Neural cell (in vitro differentiated cells): Measurements from ENCODE around the gene TFCP2L1. TPM values are rescaled to one million over a fixed set of nuclear protein-coding genes. Genes with fewer than 3 reads are reported as not detected.

Source experiments
- H2AFZ ChIP-seq: fragments of 200-600, 300-800 bp; sonication (generic), shearing (Covaris generic); 2 replicates; pipeline ENCODE4 v1.6.0; 2014; ENCODE audit warnings: low read depth, mild to moderate bottlenecking, antibody characterized with exemption, low read length, moderate library complexity
- H3F3A ChIP-seq: fragments of 200-600 bp; shearing (Covaris generic); 2 replicates; pipeline ENCODE4 v1.6.1; 2016; ENCODE audit warnings: mild to moderate bottlenecking, moderate library complexity, mixed read lengths, antibody characterized with exemption, low read length; ENCODE audit not compliant: insufficient read depth, poor library complexity, severe bottlenecking
- H3K27ac ChIP-seq: fragments of 200-600, 300-800 bp; sonication (generic), shearing (Covaris generic); 2 replicates; pipeline ENCODE4 v1.5.1; 2014; ENCODE audit warnings: mild to moderate bottlenecking, low read length, moderate library complexity
- H3K27me3 ChIP-seq: fragments of 300-800, 200-600 bp; sonication (generic), shearing (Covaris generic); 2 replicates; pipeline ENCODE4 v1.6.0; 2014; ENCODE audit warnings: mild to moderate bottlenecking, low read depth, low read length, moderate library complexity; ENCODE audit not compliant: insufficient read depth
- H3K36me3 ChIP-seq: fragments of 300-800, 200-600 bp; sonication (generic), shearing (Covaris generic); 2 replicates; pipeline ENCODE4 v1.5.1; 2014; ENCODE audit warnings: mild to moderate bottlenecking, antibody characterized with exemption, low read length, moderate library complexity; ENCODE audit not compliant: insufficient read depth
- H3K4me2 ChIP-seq: fragments of 300-800, 200-600 bp; sonication (generic), shearing (Covaris generic); 2 replicates; pipeline ENCODE4 v1.6.0; 2014; ENCODE audit warnings: mild to moderate bottlenecking, low read length
- H3K4me3 ChIP-seq: fragments of 300-800, 200-600 bp; sonication (generic), shearing (Covaris generic); 2 replicates; pipeline ENCODE4 v1.5.1; 2014; ENCODE audit warnings: mild to moderate bottlenecking, low read length, moderate library complexity
- H3K79me2 ChIP-seq: fragments of 200-600 bp; shearing (Covaris generic); replicated peaks from 2 replicates; pipeline ENCODE4 v1.6.0; 2014; ENCODE audit warnings: mild to moderate bottlenecking, low read length, moderate library complexity; ENCODE audit not compliant: insufficient read depth
- H3K9ac ChIP-seq: fragments of 300-800, 200-600 bp; sonication (generic), shearing (Covaris generic); 2 replicates; pipeline ENCODE4 v1.6.1; 2016; ENCODE audit warnings: mild to moderate bottlenecking, low read length, mixed read lengths
- H3K9me2 ChIP-seq: fragments of 200-600 bp; shearing (Covaris generic); 2 replicates; pipeline ENCODE4 v1.6.1; 2016; ENCODE audit warnings: mild to moderate bottlenecking, low read length, mixed read lengths; ENCODE audit not compliant: insufficient read depth
- H3K9me3 ChIP-seq: fragments of 200-600, 300-800 bp; sonication (generic), shearing (Covaris generic); 2 replicates; pipeline ENCODE4 v1.6.1; 2016; ENCODE audit warnings: mild to moderate bottlenecking, mixed run types, low read length, moderate library complexity, mixed read lengths
- H4K20me1 ChIP-seq: fragments of 200-600 bp; shearing (Covaris generic); 2 replicates; pipeline ENCODE4 v1.6.1; 2016; ENCODE audit warnings: mild to moderate bottlenecking, mixed run types; ENCODE audit not compliant: insufficient read depth
- EP300 ChIP-seq: fragments of 450-650 bp; conservative IDR thresholded peaks from 2 replicates; pipeline ENCODE4 v1.6.1; 2014; ENCODE audit warnings: antibody characterized with exemption, mild to moderate bottlenecking, moderate library complexity; ENCODE audit not compliant: poor library complexity, severe bottlenecking
- EZH2 ChIP-seq: fragments of 200-600, 300-800 bp; shearing (Covaris generic), sonication (generic); IDR thresholded peaks from 2 replicates; pipeline ENCODE4 v1.6.1; 2014; ENCODE audit warnings: antibody characterized with exemption, low read length, borderline replicate concordance, mild to moderate bottlenecking; ENCODE audit not compliant: insufficient read depth, poor library complexity, severe bottlenecking
- MXI1 ChIP-seq: fragments of 450-650 bp; conservative IDR thresholded peaks from 2 replicates; pipeline ENCODE4 v1.6.1; 2014; ENCODE audit warnings: antibody characterized with exemption, mild to moderate bottlenecking; ENCODE audit not compliant: poor library complexity, severe bottlenecking
- POLR2AphosphoS5 ChIP-seq: IDR thresholded peaks from 2 replicates; pipeline ENCODE4 v1.6.1; 2012
- RAD21 ChIP-seq: fragments of 450-650 bp; conservative IDR thresholded peaks from 2 replicates; pipeline ENCODE4 v1.6.1; 2014; ENCODE audit warnings: antibody characterized with exemption, mild to moderate bottlenecking, moderate library complexity
- SMC3 ChIP-seq: fragments of 450-650 bp; conservative IDR thresholded peaks from 2 replicates; pipeline ENCODE4 v1.6.1; 2014; ENCODE audit warnings: antibody characterized with exemption, mild to moderate bottlenecking, moderate library complexity; ENCODE audit not compliant: poor library complexity
- TAF1 ChIP-seq: IDR thresholded peaks from 2 replicates; pipeline ENCODE4 v1.6.1; 2012; ENCODE audit warnings: low read depth
- polyA plus RNA-seq: library from polyadenylated mRNA; depleted of rRNA; stranded (reverse); fragments of >200 nt; gene quantifications from 2 replicates; pipeline ENCODE4 v1.2.3, GENCODE V29; 2014
- TF ChIP-seq, protein P1 (sequence below): IDR thresholded peaks from 2 replicates; pipeline ENCODE4 v1.6.1; 2012; ENCODE audit warnings: borderline replicate concordance
- TF ChIP-seq, protein P2 (sequence below): fragments of 450-650 bp; IDR thresholded peaks from 2 replicates; pipeline ENCODE4 v1.5.1; 2014; ENCODE audit warnings: antibody characterized with exemption, mild to moderate bottlenecking, moderate library complexity; ENCODE audit not compliant: poor library complexity, severe bottlenecking

Gene TFCP2L1
- polyA plus RNA-seq, 1 donor from 2014 or later: 0.04 TPM

DNA sequence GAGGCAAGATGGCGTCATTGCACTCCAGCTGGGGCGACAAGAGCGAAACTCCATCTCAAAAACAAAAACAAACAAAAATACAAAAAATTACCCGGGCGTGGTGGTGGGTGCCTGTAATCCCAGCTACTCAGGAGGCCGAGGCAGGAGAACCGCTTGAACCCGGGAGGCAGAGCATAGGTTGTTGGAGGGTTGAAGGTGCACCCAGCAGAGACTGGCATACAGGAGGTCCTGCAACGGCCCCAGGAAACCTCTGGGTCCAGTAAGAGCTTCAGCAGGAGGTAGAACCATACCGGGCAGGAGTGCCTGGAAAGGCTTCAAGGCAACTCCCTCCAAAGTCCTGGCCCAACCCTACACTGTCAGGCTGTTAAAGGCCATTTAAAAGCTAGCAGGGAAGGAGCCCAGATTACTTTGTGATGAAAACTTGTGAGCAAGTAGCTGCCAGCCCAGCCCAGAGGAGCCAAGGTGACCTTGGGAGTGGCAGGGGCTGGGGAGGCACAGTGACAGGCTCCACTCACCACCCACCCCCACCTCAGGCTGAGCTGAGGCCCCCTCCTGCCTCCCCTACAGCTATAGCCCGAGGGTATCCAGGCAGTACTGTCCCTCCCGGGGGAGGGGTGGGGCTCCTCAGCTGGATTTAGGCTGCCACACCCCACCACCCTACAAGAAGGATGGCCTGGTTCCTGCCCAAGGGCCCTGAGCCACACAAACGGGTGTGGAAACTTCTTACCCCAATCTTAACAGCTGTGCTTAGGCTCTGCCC lies 28.1 kb downstream of the TFCP2L1 start:
- Histone ChIP-seq H3K9me3 (no peaks in the 10 kb centered on the region), H3K79me2 (no peaks in the 10 kb centered on the region), H3K4me2 (no peak overlapping the region), H3K36me3 (no peaks in the 10 kb centered on the region), H3F3A (no peaks in the 10 kb centered on the region), H3K9ac (no peak overlapping the region), H3K4me3 (no peak overlapping the region), H3K9me2 (no peaks in the 10 kb centered on the region), H2AFZ (no peak overlapping the region), H4K20me1 (no peaks in the 10 kb centered on the region), H3K27me3 (no peaks in the 10 kb centered on the region), H3K27ac (no peak overlapping the region)
- TF ChIP-seq, protein P1, sequence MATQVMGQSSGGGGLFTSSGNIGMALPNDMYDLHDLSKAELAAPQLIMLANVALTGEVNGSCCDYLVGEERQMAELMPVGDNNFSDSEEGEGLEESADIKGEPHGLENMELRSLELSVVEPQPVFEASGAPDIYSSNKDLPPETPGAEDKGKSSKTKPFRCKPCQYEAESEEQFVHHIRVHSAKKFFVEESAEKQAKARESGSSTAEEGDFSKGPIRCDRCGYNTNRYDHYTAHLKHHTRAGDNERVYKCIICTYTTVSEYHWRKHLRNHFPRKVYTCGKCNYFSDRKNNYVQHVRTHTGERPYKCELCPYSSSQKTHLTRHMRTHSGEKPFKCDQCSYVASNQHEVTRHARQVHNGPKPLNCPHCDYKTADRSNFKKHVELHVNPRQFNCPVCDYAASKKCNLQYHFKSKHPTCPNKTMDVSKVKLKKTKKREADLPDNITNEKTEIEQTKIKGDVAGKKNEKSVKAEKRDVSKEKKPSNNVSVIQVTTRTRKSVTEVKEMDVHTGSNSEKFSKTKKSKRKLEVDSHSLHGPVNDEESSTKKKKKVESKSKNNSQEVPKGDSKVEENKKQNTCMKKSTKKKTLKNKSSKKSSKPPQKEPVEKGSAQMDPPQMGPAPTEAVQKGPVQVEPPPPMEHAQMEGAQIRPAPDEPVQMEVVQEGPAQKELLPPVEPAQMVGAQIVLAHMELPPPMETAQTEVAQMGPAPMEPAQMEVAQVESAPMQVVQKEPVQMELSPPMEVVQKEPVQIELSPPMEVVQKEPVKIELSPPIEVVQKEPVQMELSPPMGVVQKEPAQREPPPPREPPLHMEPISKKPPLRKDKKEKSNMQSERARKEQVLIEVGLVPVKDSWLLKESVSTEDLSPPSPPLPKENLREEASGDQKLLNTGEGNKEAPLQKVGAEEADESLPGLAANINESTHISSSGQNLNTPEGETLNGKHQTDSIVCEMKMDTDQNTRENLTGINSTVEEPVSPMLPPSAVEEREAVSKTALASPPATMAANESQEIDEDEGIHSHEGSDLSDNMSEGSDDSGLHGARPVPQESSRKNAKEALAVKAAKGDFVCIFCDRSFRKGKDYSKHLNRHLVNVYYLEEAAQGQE: no peak
- no peak for TF ChIP-seq TAF1
- TF ChIP-seq EZH2: no peak
- TF ChIP-seq, protein P2, sequence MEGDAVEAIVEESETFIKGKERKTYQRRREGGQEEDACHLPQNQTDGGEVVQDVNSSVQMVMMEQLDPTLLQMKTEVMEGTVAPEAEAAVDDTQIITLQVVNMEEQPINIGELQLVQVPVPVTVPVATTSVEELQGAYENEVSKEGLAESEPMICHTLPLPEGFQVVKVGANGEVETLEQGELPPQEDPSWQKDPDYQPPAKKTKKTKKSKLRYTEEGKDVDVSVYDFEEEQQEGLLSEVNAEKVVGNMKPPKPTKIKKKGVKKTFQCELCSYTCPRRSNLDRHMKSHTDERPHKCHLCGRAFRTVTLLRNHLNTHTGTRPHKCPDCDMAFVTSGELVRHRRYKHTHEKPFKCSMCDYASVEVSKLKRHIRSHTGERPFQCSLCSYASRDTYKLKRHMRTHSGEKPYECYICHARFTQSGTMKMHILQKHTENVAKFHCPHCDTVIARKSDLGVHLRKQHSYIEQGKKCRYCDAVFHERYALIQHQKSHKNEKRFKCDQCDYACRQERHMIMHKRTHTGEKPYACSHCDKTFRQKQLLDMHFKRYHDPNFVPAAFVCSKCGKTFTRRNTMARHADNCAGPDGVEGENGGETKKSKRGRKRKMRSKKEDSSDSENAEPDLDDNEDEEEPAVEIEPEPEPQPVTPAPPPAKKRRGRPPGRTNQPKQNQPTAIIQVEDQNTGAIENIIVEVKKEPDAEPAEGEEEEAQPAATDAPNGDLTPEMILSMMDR: no peak
- TF ChIP-seq POLR2AphosphoS5: no peak
- no peak for TF ChIP-seq RAD21
- TF ChIP-seq SMC3: no peak
- TF ChIP-seq EP300: no peak
- no peak for TF ChIP-seq MXI1

DNA sequence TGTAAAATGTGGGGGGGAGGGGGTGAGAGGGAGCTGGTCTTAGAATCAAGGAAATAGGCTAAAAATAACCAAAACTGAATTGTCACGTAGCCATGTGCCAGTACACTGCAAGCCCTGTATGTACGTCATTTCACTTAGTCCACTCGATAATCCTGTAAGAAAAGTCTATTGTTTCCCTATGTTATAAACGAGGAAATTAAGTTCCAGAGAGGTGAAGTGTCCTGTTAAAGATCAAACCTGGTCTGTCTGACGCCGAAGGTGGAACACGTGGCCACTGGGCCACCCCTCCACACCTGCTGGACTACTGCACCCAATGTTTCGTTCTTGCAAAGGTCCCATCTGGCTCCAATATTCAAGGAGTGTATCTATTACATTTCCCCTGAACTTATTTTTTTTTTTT lies 29.6 kb downstream of the TFCP2L1 start:
- Histone ChIP-seq H3K9me2 (no peaks in the 10 kb centered on the region), H3K36me3 (no peaks in the 10 kb centered on the region), H3K27ac (no peak overlapping the region), H3K9ac (no peak overlapping the region), H2AFZ (no peak overlapping the region), H3F3A (no peaks in the 10 kb centered on the region), H3K79me2 (no peaks in the 10 kb centered on the region), H3K9me3 (no peaks in the 10 kb centered on the region), H3K27me3 (no peaks in the 10 kb centered on the region), H3K4me3 (no peak overlapping the region), H4K20me1 (no peaks in the 10 kb centered on the region), H3K4me2 (no peak overlapping the region)
- no peak for TF ChIP-seq EZH2
- TF ChIP-seq, protein P2: no peak
